ENCODE measurements around the gene ZNF516. TPM values are rescaled to one million over a fixed set of nuclear protein-coding genes. Genes with fewer than 3 reads are reported as not detected.
A peak's percentile ranks its signal among the peaks of the same experiment; 100 is the strongest.

ZNF516 gene
- total and polyA plus RNA-seq, 2 of the 13 experiments (the other 11 are each of a cell fraction or from before 2014, with no cell fraction given) = 16.6 to 18.7 TPM

GRCh38 chr18:76367168-76368125, 127.6 kb downstream of the ZNF516 start:
- Histone ChIP-seq H3K4me2 (ENCODE audit: low read depth, low read length) (no peak overlapping the region), H3K4me1 (ENCODE audit: insufficient read depth, low read length) (peaks cover 16% of the 10 kb centered on the region), H3K27me3 (ENCODE audit: control insufficient read depth in 1 of 2, insufficient read depth in 2 of 2, low read length in 2 of 2) (no peaks in the 10 kb centered on the region), H3K9me3 (ENCODE audit: low read length) (no peaks in the 10 kb centered on the region), H3K4me3 (replicated peaks in 1 of 3; ENCODE audit: insufficient read depth in 1 of 3, low read depth in 2 of 3, low read length in 3 of 3) (no peak overlapping the region), H3K27ac (ENCODE audit: extremely low read length, insufficient read depth, low read length) (no peak overlapping the region), H3K9ac (ENCODE audit: insufficient read depth, low read depth, low read length) (no peak overlapping the region), H2AFZ (ENCODE audit: low read length) (no peak overlapping the region), H3K79me2 (ENCODE audit: insufficient read depth, low read length) (no peaks in the 10 kb centered on the region), H3K36me3 (replicated peaks in 1 of 2; ENCODE audit: control insufficient read depth in 1 of 2, insufficient read depth in 2 of 2, low read length in 2 of 2) (peaks cover 15 to 58% of the 10 kb centered on the region in 2 experiments), H4K20me1 (ENCODE audit: insufficient read depth, low read length) (peaks cover 12% of the 10 kb centered on the region; the same call in 1 of the 2 replicates)
- no peak for DNase-seq (ENCODE audit: low spot score)
- FAIRE-seq = no peak
- intact Hi-C loops (cut with micrococcal nuclease; ENCODE audit: unreplicated experiment) (no loop called here), in situ Hi-C loops (cut with HindIII; ENCODE audit: extremely low pct_ligation_motif_present, low pct_unique_long_range_greater_than_20kb) (no loop called here)
- ChIA-PET CTCF (ENCODE audit: low intra/inter-chr PET ratio, low total read pairs) (no interaction called here), POLR2A (no interaction called here)
- ATAC-seq = no peak
- TF ChIP-seq SSRP1 (CRISPR knock-in tag; IDR thresholded peaks at IDR 0.05) = no peak
- peak; percentile 40 for TF ChIP-seq RBM22 (optimal IDR thresholded peaks at IDR 0.05; ENCODE audit: low read length)
- TF ChIP-seq ZBTB42 (CRISPR knock-in tag; IDR thresholded peaks at IDR 0.05) = no peak
- no peak for TF ChIP-seq ZNF3 (CRISPR knock-in tag; IDR thresholded peaks at IDR 0.05)
- TF ChIP-seq HDAC6 (IDR thresholded peaks at IDR 0.05; ENCODE audit: low read depth, low read length) = no peak
- no peak for TF ChIP-seq TCF12 (IDR thresholded peaks at IDR 0.05)
- TF ChIP-seq TCF12 (CRISPR knock-in tag; IDR thresholded peaks at IDR 0.05) = no peak
- TF ChIP-seq ZNF782 (CRISPR knock-in tag; IDR thresholded peaks at IDR 0.05; ENCODE audit: borderline replicate concordance) = no peak
- TF ChIP-seq ZSCAN31 (CRISPR knock-in tag; IDR thresholded peaks at IDR 0.05; ENCODE audit: low read depth) = no peak
- no TSS peak for BruUV-seq (replicated peaks)
- WGBS (ENCODE audit: low lambda C conversion rate) = 94% methylated on average over 20 of the region's 20 CpGs

- H3K4me3 ChIP-seq (replicated peaks in 1 of 3; ENCODE audit: insufficient read depth in 1 of 3, low read depth in 2 of 3, low read length in 3 of 3) = no peak overlapping the region
- no peak overlapping the region for H2AFZ ChIP-seq (ENCODE audit: low read length)
- H4K20me1 ChIP-seq (ENCODE audit: insufficient read depth, low read length) = peaks cover 12% of the 10 kb centered on the region; the same call in 1 of the 2 replicates
- FAIRE-seq (no peak), DNase-seq (ENCODE audit: low spot score) (no peak), ATAC-seq (no peak)
- in situ Hi-C loops (cut with HindIII; ENCODE audit: extremely low pct_ligation_motif_present, low pct_unique_long_range_greater_than_20kb) (no loop called here), intact Hi-C loops (cut with micrococcal nuclease; ENCODE audit: unreplicated experiment) (no loop called here)
- CTCF ChIA-PET (ENCODE audit: low intra/inter-chr PET ratio, low total read pairs) = no interaction called here
- H3K36me3 ChIP-seq (replicated peaks in 1 of 2; ENCODE audit: control insufficient read depth in 1 of 2, insufficient read depth in 2 of 2, low read length in 2 of 2) = peaks cover 16 to 54% of the 10 kb centered on the region in 2 experiments
- H3K27ac ChIP-seq (ENCODE audit: extremely low read length, insufficient read depth, low read length) = no peak overlapping the region
- H3K79me2 ChIP-seq (ENCODE audit: insufficient read depth, low read length) = no peaks in the 10 kb centered on the region
- H3K4me2 ChIP-seq (ENCODE audit: low read depth, low read length) = no peak overlapping the region
- H3K9ac ChIP-seq (ENCODE audit: insufficient read depth, low read depth, low read length) = no peak overlapping the region
- POLR2A ChIA-PET = no interaction called here
- TF ChIP-seq ZNF569 (CRISPR knock-in tag; IDR thresholded peaks at IDR 0.05; ENCODE audit: borderline replicate concordance) = no peak
- no peak for TF ChIP-seq SOX13 (IDR thresholded peaks at IDR 0.05)
- TF ChIP-seq SOX13 (CRISPR knock-in tag; conservative IDR thresholded peaks at IDR 0.05 in 1 of 2, IDR thresholded peaks at IDR 0.05 in 1 of 2) = no peak
- no peak for TF ChIP-seq DBP (CRISPR knock-in tag; IDR thresholded peaks at IDR 0.05; ENCODE audit: not compliant biosample characterization)
- TF ChIP-seq SNRNP70 (IDR thresholded peaks at IDR 0.05; ENCODE audit: low read depth, low read length) = no peak
- no peak for TF ChIP-seq ZBTB2 (CRISPR knock-in tag; IDR thresholded peaks at IDR 0.05; ENCODE audit: low read depth)
- no peaks in the 10 kb centered on the region for H3K27me3 ChIP-seq (ENCODE audit: control insufficient read depth in 1 of 2, insufficient read depth in 2 of 2, low read length in 2 of 2)
- H3K9me3 ChIP-seq (ENCODE audit: low read length) = no peaks in the 10 kb centered on the region
- 96% methylated on average over 10 of the region's 10 CpGs for WGBS (ENCODE audit: low lambda C conversion rate)
- H3K4me1 ChIP-seq (ENCODE audit: insufficient read depth, low read length) = peaks cover 16% of the 10 kb centered on the region
- no TSS peak for BruUV-seq (replicated peaks)
Measured at GRCh38 chr18:76365561-76365960, 129.5 kb downstream of the ZNF516 start.
